IPS-18c (cell line): Measurements from ENCODE around the gene AK6.
"Not testable (repeated sequence)": the region's sequence is repeated elsewhere in the genome, so short reads cannot be mapped to it uniquely, and the experiment has no call there.

ENCODE experiments used
- H3K4me3 ChIP-seq: 2 replicates; pipeline ENCODE4 v1.7.0; 2013; ENCODE audit warnings: low read depth, mild to moderate bottlenecking, low read length, moderate library complexity; ENCODE audit not compliant: insufficient read depth
- H3K9me3 ChIP-seq: one replicate; pipeline ENCODE4 v1.6.1; 2013; ENCODE audit warnings: mild to moderate bottlenecking, low read length, moderate library complexity; ENCODE audit not compliant: control insufficient read depth, insufficient read depth

The AK6 gene

GRCh38 chr5:69359699-69360098 lies 9.6 kb downstream of the AK6 start:
- no peak overlapping the region for H3K4me3 ChIP-seq
- H3K9me3 ChIP-seq, result no peaks in the 10 kb centered on the region

DNA sequence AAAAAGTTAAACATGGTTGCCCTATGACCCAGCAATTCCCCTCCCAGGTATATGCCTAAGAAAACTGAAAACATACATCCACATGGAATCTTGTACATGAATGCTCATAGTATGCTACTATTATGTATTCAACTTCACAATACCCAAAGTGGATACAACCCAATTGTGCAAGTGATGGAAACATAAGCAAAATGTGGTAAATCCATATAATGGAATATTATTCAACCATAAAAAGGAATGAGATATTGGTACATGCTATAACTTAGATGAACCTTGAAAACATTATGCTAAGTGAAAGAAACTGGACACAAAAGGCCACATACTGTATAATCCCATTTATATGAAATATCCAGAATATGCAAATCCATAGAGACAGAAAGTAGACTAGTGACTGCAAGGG lies 18.7 kb downstream of the AK6 start:
- no peaks in the 10 kb centered on the region for H3K9me3 ChIP-seq
- no peak overlapping the region for H3K4me3 ChIP-seq

DNA sequence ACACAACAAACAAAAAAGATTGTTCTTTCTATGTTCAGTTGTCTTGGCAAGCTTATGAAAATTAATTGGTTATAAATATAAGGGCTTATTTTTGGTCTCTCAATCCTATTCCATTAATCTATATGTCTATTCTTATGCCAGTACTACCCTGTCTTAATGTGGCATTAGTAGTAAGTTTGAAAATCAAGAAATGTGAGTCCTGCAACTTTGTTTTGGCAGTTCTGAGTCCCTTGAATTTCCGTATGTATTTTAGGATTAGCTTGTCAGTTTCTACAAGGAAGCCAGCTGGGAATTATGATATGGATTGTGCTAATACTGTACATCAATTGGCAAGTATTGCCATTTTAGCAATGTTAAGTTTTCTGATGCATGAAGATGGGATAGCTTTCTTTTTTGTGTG lies 26.2 kb downstream of the AK6 start:
- Histone ChIP-seq H3K4me3 (no peak overlapping the region), H3K9me3 (no peaks in the 10 kb centered on the region)

GRCh38 chr5:69341520-69342161 lies 27.7 kb downstream of the AK6 start:
- H3K9me3 ChIP-seq, result no peaks in the 10 kb centered on the region

DNA sequence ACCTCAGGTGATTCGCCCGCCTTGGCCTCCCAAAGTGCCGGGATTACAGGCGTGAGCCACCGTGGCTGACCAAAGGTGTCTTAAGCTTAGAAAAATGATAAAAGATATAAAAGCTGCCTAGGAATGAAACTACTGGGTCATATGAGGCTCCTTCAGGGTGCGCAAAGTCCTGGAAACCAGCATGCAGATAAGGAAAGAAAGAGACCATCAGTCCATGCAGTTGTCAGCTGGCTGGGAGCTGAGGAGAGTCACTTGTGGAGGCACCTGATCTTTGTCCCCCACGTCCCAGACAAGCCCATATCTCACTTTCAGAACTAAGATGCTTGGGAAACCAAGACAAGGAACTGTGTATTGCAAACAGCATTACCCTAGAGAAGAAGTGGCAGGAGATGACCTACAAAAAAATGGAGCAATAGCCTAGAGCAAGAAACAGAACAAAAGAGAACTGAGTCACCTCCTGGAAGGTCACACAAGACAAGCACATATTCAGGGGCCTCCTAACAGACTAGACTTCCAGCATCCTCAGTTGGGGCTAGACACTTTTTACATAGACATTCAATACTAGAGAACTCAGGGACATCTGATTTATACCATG lies 33.9 kb downstream of the AK6 start:
- no peak overlapping the region for H3K4me3 ChIP-seq
- peaks cover 2% of the 10 kb centered on the region for H3K9me3 ChIP-seq

More at GRCh38 chr5:69341520-69342161, 27.7 kb downstream of the AK6 start:
- no peak overlapping the region for H3K4me3 ChIP-seq

DNA sequence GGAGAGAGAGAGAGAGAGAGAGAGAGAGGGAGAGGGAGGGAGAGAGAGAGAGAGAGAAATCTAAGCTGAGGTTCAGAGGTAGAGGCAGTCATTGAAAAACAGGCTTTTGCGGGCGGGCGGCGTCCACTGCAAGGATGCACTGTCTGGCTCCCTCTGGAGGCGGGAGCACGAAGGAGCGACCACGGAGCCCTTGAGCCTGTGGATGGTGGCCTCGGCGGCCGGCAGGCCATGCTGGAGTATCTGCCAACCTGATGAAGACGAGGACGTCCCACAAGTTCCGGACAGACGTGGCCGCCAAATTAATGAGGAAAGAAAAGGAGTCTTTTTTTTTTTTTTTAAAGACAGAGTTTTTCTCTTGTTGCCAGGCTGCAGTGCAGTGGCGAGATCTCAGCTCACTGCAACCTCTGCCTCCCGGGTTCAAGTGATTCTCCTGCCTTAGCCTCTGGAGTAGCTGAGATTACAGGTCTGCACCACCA lies 34.5 kb downstream of the AK6 start:
- H3K4me3 ChIP-seq, result no peak overlapping the region; the same call in 1 of the 2 replicates
- H3K9me3 ChIP-seq, result peaks cover 3% of the 10 kb centered on the region

- not testable (repeated sequence) for H3K4me3 ChIP-seq, H3K9me3 ChIP-seq
Observed at GRCh38 chr5:69333668-69334315, 35.5 kb downstream of the AK6 start.

DNA sequence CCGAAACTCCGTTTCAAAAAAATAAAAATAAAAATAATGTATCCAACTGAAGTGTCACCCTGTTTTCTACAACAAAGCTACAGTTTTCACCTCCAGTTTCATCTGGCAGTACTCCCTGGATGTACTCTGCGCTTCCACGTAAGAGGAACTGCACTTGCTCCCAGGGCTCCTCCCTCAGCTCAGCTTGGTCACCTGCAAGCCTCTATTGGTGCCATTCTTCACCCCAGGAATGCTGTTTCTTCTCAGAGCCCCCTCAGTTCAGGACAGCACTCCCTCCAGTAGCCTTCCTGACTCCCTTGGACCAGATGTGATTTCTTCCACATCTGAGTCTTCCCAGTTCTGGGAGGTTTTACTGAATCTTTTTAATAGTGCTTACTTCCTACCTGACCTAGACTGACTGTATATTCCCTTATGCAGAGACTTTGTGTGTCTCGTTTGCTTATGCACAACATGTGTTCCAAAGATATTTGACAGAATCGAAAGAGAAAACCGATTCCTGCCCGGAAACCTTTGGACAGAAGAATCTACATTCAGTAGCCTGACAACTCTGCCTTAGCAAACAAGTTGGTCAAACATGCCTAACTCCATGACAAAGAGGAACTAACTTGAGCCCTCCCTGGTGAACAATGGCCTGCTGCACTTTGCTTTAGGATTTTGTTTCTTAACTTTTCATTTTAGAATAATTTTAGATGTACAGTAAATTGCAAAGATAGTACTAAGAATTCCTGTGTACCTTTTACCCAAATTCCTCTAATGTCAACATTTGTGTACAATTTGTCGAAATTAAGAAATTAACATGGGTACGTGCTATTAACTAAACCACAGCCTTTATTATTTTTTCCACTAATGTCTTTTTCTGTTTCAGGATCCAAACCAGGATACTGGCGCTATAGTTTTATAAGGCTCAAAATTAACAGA lies 37.5 kb downstream of the AK6 start:
- Histone ChIP-seq H3K4me3 (peak overlapping the region; percentile 39; the same call in 1 of the 2 replicates), H3K9me3 (peaks cover 4% of the 10 kb centered on the region)

DNA sequence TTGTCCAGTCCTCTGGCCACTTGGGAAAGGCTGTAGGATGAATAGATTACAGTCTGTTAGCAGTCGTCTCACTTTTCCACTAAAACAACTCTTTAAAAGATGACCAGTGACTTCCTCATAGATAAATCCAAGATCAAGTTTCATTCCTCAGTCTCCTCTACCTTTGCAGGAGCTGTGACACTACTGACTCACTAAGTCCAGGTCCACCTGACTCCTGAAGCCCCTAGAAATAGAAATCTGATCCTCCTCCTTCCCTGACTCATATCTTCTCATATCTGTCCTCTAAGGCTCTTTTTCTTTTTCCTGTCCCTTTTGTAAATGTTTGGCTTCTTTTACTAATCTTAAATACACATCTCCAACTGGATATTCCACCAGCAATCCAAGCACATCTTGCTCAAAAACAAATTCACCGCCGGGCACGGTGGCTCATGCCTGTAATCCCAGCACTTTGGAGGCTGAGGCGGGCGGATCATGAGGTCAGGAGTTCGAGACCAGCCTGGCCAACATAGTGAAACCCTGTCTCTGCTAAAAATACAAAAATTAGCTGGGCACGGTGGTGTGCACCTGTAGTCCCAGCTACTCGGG lies 39.3 kb downstream of the AK6 start:
- Histone ChIP-seq H3K9me3 (peaks cover 4% of the 10 kb centered on the region), H3K4me3 (no peak overlapping the region)

GRCh38 chr5:69326365-69326764 lies 43.0 kb downstream of the AK6 start:
- Histone ChIP-seq H3K4me3 (no peak overlapping the region), H3K9me3 (peaks cover 2% of the 10 kb centered on the region)

DNA sequence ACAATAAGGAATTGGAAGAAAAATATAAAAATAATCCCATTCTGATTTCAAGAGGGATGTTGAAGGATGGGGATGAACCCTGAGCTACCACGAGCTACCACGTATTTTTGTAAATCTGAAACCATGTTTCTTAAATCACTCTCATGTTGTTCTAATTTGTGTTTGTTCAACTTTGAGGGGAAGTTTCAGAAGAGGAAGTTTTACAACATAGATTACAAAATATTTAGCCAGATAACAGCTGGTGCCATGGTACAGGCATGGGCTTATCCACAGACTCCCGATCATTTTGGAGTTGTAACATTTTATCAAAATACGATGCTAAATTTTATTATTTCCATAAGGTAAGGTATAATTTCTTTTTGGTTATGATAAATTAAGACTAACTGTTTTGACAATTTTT lies 51.9 kb downstream of the AK6 start:
- no peak overlapping the region for H3K4me3 ChIP-seq
- no peaks in the 10 kb centered on the region for H3K9me3 ChIP-seq

- no peak overlapping the region for H3K4me3 ChIP-seq
Observed at GRCh38 chr5:69315972-69316371, 53.3 kb downstream of the AK6 start.

GRCh38 chr5:69313428-69313827 lies 55.9 kb downstream of the AK6 start:
- H3K9me3 ChIP-seq, result no peaks in the 10 kb centered on the region
- H3K4me3 ChIP-seq, result no peak overlapping the region

More at GRCh38 chr5:69315972-69316371, 53.3 kb downstream of the AK6 start:
- H3K9me3 ChIP-seq, result no peaks in the 10 kb centered on the region

DNA sequence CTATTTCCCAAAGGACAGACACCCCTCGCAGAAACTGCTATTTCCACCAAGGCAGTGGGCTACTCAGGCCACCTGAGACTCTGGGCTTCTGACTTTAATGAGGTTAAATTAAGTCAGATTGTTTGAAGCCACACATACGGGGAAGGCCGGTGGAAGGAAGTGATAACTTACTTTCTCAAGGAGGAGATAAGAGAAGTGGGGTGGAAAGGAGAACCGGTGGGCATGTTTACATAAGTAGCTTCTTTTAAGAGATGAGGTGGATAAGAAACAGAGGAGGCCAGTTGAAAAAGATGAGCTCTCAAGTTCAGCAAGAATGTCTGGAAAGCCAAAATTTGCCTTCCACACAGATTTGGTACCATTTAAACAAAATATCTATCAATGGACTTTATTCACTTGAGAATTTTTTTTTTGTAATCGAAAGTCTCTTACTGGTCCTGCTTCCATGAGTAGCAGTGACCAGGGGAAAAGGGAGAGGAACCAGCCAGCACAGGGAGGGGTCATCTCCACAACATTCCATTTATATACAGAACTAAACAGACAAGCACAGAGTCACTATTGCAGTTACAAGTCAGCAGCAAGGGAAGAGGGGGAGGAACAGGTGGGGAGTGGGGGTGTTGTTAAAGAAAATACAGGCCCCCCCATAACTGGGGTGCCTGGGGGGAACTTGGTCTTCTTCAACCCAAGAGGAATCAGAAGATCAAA lies 56.7 kb downstream of the AK6 start:
- H3K9me3 ChIP-seq, result no peaks in the 10 kb centered on the region
- no peak overlapping the region for H3K4me3 ChIP-seq

GRCh38 chr5:69309380-69309779 lies 59.9 kb downstream of the AK6 start:
- Histone ChIP-seq H3K9me3 (peaks cover 2% of the 10 kb centered on the region), H3K4me3 (no peak overlapping the region)

GRCh38 chr5:69308046-69308553 lies 61.2 kb downstream of the AK6 start:
- no peak overlapping the region for H3K4me3 ChIP-seq
- peaks cover 2% of the 10 kb centered on the region for H3K9me3 ChIP-seq
